PC-3 (cell line): ENCODE results near the gene NDP.

Source experiments
- EZH2phosphoT487 ChIP-seq: fragments of 300-600 bp; sonication (generic); IDR thresholded peaks from 2 replicates; pipeline ENCODE4 v1.6.1; 2018; ENCODE audit warnings: mild to moderate bottlenecking, antibody characterized with exemption, low read length, borderline replicate concordance
- TF ChIP-seq, protein P1 (sequence below): fragments of 300-600 bp; sonication (generic); conservative IDR thresholded peaks from 2 replicates; pipeline ENCODE4 v1.5.1; 2017; ENCODE audit warnings: antibody characterized with exemption, low read depth, mild to moderate bottlenecking, low read length

DNA sequence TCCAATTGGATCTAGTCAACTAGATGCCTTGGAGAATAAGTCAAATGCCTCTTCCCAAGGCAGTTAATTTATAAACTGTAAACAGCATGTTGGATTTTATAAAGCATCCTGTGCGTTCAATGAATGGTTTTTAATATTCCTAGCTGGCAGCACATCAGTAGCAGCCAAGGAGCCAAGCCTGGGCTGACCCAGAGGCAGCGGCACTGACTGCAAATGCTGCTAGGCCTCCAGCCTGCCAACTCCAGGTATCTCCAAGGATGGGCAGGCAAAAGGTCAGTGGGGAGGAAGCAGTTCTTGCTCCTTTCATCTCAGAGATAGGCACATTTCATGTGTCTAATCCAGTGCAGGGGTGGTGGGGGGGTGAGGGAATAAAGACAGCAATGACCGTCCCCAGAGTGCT lies 9.5 kb downstream of the NDP start:
- TF ChIP-seq, protein P1, sequence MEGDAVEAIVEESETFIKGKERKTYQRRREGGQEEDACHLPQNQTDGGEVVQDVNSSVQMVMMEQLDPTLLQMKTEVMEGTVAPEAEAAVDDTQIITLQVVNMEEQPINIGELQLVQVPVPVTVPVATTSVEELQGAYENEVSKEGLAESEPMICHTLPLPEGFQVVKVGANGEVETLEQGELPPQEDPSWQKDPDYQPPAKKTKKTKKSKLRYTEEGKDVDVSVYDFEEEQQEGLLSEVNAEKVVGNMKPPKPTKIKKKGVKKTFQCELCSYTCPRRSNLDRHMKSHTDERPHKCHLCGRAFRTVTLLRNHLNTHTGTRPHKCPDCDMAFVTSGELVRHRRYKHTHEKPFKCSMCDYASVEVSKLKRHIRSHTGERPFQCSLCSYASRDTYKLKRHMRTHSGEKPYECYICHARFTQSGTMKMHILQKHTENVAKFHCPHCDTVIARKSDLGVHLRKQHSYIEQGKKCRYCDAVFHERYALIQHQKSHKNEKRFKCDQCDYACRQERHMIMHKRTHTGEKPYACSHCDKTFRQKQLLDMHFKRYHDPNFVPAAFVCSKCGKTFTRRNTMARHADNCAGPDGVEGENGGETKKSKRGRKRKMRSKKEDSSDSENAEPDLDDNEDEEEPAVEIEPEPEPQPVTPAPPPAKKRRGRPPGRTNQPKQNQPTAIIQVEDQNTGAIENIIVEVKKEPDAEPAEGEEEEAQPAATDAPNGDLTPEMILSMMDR: no peak
- TF ChIP-seq EZH2phosphoT487: no peak
